HG02885 (cell line): ENCODE results near the gene WNT7B.

Experiments
- ATAC-seq: cut with Tn5 transposase; IDR thresholded peaks from one replicate; pipeline ENCODE4 v1.9.1; 2021; ENCODE audit warnings: mild to moderate bottlenecking; ENCODE audit not compliant: unreplicated experiment, poor library complexity

WNT7B gene

DNA sequence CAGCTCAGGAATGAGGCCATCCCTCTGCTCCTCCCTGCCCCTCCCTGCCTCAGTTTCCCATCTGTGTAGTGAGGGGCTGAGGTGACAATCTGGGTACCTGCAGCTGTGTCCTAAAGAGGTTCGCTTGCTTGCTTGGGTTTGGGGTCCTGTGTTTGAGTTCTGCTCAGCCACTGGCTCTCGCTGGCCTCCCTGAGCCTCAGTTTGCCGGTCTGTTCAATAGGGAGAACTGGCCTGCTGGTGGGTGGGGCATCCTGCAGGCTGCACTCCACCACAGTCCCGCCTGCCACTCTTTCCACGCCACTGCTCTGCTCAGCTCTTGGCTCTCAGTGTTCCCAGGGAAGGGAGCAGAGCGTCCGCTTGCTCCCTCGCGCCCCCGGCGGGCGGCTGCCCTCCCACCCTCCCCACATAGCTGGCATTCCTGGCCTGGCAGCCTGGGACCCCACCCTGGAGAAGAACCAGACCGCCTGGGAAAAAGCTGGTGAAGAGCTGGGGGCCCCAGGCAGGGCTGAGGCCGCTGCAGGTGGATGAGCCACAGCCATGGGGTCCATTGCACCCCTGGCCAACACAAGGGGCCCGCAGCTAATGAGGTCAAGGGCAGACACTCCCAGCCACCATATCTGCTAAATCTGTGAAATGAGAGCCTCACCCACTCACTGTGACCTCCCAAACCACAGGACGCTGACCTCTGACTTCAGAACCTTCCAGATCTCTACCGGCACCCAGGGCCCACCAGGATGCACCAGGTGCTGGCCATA, 15.1 kb downstream of the WNT7B start:
- ATAC-seq: no peak

- no peak for ATAC-seq
Observed at GRCh38 chr22:45960477-45961386, 16.2 kb downstream of the WNT7B start.

DNA sequence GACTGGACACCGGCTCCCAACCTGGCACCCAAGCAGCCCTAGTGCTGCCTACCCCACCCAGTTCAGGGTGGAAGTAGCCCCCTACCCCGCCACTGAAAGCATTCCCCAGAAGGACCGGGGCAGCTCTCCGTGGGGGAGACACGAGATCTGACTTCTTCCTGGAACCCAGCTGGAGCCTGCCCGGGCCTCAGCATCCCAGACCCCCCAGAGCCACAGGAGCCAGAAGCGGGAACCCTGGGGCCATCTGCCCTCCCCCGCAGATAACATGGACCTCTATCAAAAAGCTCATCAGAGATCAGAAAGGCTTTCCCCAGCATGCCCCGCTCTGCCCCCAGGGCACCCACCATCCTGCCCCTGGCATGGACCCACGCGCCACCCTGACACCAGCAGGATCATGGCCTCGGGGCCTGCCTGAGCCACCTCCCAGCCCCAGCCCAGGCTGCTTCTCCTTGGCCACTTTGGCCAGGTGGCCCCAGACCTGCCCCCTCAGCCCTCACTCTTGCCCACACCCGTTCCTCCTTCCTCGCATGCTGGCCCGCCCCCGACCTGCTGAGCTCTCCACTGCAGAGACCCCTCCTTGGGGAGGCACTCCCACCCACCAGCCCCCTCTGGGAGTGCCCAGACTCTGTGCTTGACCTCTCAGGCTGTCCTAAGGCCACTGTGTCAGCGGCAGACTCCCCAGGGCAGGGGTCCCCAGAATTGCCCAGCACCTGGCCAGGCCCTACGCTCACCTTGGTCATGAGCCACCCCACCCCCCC, 17.1 kb downstream of the WNT7B start:
- no peak for ATAC-seq

DNA sequence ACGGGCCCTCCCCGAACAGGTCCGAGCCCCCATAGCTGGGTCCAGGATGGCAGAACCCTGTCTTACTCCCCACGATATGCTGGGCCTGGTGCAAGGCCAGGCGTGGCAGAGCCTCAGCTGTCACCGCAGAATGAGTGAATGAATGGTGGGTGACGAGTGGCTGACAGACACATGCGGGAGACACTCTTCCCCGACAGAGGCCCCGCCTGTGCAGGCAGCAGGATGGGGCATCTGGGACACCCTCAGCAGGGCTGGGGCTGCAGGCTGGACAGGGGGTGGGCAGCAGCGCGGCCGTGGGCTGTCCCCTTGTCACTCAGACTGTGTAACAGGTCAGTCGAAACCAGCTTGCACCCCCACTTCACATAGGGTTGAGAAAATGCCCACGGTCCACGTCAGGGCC, 18.0 kb downstream of the WNT7B start:
- ATAC-seq: no peak

DNA sequence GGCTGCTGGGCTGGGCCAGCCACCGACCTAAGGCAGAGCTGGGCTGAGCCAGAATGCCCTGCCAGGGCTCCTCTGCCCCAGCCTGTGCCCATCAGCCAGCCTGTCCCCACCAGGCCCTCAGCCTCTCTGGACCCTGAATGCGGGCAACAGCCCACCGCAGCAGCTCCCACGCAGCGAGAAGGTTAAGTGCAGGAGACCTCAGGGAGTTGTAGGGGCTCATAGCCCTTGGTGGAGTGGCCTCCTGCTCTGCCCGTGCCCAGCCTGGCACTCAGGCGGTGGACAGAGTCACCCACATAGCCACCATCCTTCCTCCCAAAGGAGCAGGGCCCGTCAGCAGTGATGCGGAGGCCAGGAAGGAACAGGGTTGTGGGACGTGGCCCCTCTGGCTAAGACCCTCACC, 19.1 kb downstream of the WNT7B start:
- ATAC-seq: no peak

DNA sequence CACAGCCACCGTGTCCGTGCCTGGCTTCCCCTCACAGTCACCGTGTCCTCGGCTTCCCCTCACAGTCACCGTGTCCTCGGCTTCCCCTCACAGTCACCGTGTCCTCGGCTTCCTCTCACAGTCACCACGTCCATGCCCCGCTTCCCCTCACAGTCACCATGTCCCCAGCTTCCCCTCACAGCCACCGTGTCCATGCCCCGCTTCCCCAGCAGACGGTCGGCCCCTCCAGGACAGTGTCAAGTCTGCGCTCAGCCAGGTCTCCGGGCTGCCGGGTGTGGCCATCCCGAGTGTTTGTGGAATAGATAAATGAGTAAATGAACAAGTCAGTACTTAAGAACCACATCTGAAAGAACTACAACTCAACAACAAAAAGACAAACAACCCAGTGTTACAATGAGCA, 23.8 kb downstream of the WNT7B start:
- no peak for ATAC-seq

- ATAC-seq: no peak
Observed at GRCh38 chr22:45952553-45952952, 24.4 kb downstream of the WNT7B start.

- no peak for ATAC-seq
Observed at GRCh38 chr22:45952151-45952550, 24.8 kb downstream of the WNT7B start.

GRCh38 chr22:45949891-45950290, 27.1 kb downstream of the WNT7B start:
- no peak for ATAC-seq

DNA sequence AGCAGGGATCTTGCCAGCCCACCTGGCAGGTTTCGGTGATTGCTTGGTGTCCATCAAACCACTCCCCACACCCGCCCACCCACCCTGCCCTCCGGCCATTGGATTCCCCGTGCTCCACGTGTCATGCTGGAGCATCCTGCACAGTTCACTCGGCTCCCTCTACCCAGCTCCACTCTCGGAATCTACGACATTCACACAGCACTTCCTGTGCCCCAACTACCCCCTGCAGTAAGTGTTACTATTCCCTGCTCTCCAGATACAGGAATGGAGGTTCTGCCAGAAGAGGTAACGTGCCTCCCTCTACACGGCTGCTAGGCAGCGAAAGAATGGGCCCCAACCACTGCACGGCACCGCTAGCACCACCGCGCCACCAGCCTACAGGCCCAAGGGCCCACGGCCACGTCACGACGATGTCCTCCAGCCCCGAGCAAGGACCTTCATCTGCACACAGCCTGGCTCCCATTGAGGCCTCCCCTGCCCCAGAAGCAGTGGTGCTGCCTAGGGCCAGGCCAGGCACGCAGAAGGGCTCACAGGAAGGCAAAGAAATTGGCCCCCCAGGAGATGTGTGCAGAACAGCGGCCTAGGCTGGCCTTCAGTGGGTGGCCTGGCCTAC, 27.6 kb downstream of the WNT7B start:
- no peak for ATAC-seq

- no peak for ATAC-seq
Observed at GRCh38 chr22:45948081-45948648, 28.8 kb downstream of the WNT7B start.

DNA sequence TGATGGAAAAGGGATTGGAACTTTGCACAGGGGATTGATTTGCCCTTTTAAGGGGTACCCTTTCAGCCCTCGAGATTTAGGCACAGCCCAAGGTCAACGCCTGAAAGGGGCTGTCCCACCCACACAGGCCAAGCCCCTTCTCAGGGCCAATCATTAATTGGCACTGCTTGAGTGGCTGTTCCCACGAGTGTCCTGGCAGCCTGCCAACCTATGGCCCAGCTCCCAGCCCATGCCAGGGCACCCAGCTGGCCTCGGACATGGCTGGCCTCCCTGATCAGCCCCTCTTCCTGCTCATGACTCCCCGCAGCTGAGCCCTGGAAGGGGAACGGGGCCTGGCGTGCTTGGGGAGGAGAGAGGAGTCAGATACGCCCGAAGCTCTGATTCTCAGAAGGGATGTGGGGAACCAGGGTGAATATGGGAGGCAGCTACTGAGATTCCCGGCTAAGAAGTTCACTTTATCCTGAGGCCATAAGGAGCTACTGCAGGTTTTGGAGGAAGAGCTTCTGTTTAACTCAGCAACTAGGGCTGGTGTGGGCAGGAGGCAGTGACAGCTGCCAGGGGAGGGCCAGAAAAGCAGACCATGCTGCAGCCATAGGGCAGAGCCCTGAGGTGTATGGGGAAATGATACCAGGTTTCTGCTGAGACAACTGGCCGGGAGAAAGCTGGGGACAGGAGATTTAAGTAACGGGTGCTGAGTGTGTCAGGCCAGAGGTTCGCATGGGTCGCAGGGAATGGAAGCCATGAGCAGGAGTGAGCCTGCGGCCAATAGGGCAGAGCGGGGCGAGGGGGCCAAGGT, 30.0 kb downstream of the WNT7B start:
- no peak for ATAC-seq

DNA sequence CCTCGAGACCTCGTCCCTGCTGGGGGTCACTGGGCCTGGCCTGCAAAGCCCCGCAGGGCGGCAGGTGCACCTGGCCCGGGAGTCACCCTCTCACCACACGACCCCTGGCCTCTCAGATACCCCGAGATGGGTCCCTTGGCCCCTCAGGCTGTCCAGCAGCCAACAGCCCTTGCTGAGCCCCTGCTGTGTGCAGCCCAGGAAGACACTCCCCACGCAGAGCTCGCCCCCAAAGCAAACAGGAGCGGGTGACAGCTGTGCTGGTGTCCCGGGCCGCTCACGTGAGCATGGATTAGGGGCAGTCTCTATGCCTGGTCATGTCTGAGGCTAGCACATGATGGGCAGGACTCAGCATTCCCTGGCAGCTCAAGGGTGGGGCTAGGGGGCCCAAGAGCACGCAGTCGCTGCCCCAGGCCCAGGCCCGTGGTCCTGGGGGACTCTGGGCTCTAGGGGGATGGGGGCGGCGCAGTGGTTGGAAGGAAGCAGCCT, 31.3 kb downstream of the WNT7B start:
- no peak for ATAC-seq

- ATAC-seq: no peak
Observed at GRCh38 chr22:45942787-45943493, 34.0 kb downstream of the WNT7B start.

DNA sequence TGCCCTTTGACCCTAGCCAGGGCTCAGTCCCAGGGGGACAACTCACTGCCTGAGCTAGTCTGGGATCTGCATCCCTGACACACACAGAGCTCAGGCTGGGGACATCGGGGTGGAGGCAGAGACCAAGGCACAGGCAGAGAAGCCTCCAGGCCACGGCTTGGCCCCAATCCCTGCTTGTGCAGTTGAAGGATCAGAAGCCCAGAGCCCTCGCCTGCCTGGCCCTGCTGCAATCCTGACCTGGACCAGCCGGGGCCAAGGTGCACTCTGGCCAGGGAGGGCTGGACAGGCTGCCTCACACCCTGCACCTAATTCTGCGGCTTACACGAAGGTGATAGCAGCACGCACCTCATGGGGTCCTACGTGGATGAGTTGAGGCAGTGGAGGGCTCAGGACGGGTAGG, 34.6 kb downstream of the WNT7B start:
- ATAC-seq: no peak

DNA sequence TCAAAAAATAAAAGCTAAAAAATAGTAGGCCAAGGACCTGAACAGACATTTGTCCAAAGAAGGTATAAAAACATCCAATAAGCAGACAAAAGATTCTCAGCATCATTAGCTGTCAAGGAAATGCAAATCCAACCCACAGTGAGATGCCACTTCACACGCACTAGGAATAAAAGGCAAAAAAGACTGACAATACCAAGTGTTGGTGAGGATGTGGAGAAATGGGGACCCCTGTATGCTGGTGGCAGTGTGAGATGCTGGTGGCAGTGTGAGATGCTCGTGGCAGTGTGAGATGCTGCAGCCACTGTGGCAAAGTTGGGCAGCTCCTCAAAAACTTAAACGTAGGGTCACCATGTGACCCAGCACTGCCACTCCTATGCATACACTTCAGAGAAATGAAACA, 38.0 kb downstream of the WNT7B start:
- ATAC-seq: no peak

- no peak for ATAC-seq
Observed at GRCh38 chr22:45937960-45938359, 39.0 kb downstream of the WNT7B start.

- ATAC-seq: no peak
Observed at GRCh38 chr22:45935573-45935972, 41.4 kb downstream of the WNT7B start.
